GM20000 (cell line): Measurements from ENCODE around the gene MED27.

Experiments used
- DNase-seq: peaks from one replicate; pipeline ENCODE4 v3.0.0; 2012; ENCODE audit warnings: low spot score
- TF ChIP-seq, protein P1 (sequence below): IDR thresholded peaks from 2 replicates; pipeline ENCODE4 v1.5.1; 2012; ENCODE audit warnings: mild to moderate bottlenecking, control low read depth; ENCODE audit errors: extremely low read depth, missing control alignments

MED27 gene, protein sequence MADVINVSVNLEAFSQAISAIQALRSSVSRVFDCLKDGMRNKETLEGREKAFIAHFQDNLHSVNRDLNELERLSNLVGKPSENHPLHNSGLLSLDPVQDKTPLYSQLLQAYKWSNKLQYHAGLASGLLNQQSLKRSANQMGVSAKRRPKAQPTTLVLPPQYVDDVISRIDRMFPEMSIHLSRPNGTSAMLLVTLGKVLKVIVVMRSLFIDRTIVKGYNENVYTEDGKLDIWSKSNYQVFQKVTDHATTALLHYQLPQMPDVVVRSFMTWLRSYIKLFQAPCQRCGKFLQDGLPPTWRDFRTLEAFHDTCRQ

DNA sequence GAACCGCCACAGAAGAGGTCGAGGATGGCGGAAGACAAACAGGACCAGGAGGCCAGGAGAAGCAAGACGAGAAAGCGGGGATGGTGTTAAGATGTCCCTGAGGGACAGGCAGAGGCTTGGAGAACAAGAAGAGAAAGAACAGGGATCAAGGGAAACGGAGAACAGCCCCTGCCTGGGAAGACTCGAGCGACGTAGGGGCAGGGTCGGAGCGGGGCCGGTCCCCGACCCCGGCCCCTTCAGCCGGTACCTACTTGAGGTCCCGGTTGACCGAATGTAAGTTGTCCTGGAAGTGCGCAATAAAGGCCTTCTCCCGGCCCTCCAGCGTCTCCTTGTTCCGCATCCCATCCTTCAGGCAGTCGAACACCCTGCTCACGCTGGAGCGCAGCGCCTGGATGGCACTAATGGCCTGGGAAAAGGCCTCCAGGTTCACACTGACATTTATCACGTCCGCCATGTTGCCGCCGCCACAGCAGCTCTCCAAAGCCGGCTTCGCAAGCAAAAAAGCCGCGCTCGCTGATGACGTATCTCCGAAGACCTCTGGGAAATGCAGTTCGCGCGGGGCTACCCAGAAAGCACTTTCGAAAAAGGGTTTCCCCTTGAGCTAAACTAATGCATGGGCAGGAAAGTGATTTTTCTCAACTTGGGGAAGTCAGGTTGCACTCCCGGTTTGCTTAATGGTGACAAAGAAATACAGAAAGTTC lies at the start of gene MED27:
TSS of gene MED27 (minus strand) at position 477 of the 701 bp plus-strand sequence. CDS start at position 454, 23 bp downstream.
- TF ChIP-seq, protein P1, sequence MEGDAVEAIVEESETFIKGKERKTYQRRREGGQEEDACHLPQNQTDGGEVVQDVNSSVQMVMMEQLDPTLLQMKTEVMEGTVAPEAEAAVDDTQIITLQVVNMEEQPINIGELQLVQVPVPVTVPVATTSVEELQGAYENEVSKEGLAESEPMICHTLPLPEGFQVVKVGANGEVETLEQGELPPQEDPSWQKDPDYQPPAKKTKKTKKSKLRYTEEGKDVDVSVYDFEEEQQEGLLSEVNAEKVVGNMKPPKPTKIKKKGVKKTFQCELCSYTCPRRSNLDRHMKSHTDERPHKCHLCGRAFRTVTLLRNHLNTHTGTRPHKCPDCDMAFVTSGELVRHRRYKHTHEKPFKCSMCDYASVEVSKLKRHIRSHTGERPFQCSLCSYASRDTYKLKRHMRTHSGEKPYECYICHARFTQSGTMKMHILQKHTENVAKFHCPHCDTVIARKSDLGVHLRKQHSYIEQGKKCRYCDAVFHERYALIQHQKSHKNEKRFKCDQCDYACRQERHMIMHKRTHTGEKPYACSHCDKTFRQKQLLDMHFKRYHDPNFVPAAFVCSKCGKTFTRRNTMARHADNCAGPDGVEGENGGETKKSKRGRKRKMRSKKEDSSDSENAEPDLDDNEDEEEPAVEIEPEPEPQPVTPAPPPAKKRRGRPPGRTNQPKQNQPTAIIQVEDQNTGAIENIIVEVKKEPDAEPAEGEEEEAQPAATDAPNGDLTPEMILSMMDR: no peak
- DNase-seq: peak; percentile 90

DNA sequence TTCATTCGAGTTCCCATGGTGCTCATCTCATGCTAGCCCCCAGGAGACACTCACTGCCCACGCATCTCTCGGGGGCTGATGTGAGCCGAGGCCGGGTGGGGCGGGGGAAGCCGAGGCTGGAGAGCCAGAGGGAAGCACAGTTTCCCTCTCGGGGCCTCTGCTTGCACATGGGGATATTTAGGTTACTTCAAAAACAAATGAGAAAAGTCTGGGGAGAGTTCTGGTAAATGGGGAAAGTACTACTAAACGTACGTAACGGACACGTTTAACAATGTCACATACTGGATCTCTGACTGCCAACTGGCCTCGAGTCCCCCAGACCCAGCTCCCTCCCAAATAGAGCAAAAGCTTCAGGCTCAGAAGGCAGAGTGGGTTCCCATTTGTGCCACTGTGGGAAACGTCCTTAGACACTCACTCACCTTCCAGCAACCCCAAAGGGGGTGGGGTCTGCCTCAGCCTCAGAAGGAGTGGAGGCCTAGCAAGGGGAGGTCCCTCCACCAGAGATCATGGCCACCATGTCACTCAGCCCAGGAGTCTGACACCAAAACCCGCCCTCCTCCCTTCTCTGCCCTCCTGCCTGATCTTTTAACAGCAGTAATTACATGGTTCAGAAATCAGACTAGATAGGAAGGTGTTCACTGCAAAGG lies 48.3 kb upstream of the MED27 start:
- no peak for DNase-seq
- TF ChIP-seq, protein P1: no peak

DNA sequence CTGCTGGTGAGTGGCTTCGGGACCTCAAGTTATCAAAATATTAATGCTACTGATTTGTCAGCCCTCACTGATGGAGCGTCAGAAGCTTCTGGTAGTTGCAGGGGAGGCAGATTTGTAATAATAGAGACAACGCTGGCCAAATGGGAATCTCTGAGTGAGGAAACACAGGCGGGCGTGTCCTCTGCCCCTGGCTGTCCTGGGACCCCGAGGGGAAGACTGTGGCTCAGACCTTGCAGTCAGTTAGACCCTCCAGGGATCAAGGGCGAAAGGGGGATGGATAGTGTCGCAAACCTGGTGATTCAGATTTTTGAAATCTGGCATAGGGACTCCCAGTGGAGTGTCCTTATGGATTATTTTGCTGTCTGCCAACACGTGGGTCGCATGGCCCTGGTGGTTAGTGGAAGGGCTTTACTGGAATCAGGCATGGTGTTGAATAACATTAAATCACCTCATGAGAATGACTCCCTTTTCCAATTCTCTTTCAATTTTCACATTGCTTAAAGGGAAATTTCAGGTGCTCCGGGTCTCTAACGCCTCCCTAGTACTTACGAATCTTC lies 47.1 kb upstream of the MED27 start:
- no peak for DNase-seq

DNA sequence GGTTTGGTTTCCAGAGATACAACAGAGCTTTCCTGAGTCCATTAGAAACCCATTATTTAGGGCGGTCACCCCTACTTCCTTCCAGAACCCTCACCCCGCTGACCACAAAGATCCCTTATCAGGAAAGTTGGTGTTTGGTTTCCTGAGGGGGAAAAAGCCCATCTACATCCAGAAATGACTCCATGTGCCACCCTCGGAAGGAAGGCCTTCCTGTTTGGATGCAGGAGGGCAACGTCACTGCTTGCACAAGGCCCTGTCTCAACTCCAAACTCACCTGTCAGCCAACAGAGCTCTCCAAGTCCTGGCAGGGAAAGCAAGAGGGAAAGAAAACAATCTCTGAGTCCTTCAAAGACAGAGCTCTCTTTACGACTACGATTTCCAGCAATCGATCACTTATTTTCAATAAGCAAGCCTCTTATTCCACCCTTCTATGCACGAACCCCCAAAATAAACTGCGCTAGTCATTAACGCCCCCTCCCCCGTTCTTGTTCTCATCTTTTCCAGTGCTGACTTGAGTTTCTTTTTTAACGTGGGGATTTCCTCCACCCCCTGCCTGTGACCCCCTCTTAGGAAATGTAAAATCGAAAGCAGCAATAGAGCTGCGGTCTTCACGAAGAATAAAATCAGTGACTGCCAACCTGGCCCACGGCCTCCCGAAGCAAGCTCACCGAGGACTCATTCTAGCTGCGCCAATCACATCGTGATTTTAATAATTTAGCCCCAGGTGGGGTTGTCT lies 46.4 kb upstream of the MED27 start:
- TF ChIP-seq, protein P1: no peak

More for the DNA sequence above, 47.1 kb upstream of the MED27 start:
- TF ChIP-seq, protein P1: no peak

DNA sequence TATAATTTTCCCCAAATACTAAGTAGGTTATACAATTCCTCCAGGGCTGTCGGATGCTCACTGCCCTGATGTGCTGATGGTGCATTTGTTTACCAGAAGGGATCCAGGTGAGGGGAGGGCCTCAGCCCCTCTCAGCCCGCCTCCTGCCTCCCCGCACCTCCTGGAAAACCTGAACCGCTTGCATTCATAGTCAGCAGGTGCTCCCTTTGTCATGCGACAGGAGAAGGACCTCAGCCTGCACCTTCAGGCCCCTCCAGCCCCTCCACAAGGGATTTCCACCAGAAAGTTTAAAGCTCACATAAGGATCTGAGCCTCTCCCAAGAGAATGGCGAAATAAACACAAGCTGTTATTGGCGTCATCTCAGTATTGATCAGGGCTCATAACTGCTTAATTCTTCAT lies 45.7 kb upstream of the MED27 start:
- DNase-seq: no peak
- TF ChIP-seq, protein P1: no peak

More for the DNA sequence above, 46.4 kb upstream of the MED27 start:
- no peak for DNase-seq

DNA sequence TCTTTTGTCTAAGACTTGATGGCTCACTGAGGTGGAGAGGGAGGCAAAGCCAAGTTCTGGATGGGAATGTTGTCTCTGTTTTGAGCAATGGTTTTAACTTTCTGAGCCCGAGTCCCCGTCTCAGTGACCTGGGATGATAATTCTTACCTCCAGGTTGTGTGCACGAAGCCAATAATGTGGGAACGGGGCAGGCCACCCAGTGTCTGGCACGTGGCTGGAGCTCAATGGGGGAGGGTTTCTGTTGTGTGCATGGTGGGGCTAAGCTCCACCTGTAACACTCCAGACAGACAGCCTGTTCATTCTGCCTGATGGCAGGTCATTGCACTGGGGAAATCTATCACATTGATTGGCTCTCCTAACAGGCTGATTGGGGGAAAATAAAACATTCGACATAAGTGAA lies 45.1 kb upstream of the MED27 start:
- TF ChIP-seq, protein P1: no peak
- DNase-seq: no peak
